ENCODE data around the gene SCARB1. TPM values are rescaled to one million over a fixed set of nuclear protein-coding genes. Genes with fewer than 3 reads are reported as not detected.

Gene SCARB1
- total RNA-seq, 2 donors from 2014 or later, result 16.5 to 18.9 TPM

- ATAC-seq (peak; percentile 36), DNase-seq (peak in 3 of 4 donors; percentile 49 to 56 (median 50))
- TF ChIP-seq POLR2A (IDR thresholded peaks at IDR 0.05), result no peak
- TF ChIP-seq, protein P1, sequence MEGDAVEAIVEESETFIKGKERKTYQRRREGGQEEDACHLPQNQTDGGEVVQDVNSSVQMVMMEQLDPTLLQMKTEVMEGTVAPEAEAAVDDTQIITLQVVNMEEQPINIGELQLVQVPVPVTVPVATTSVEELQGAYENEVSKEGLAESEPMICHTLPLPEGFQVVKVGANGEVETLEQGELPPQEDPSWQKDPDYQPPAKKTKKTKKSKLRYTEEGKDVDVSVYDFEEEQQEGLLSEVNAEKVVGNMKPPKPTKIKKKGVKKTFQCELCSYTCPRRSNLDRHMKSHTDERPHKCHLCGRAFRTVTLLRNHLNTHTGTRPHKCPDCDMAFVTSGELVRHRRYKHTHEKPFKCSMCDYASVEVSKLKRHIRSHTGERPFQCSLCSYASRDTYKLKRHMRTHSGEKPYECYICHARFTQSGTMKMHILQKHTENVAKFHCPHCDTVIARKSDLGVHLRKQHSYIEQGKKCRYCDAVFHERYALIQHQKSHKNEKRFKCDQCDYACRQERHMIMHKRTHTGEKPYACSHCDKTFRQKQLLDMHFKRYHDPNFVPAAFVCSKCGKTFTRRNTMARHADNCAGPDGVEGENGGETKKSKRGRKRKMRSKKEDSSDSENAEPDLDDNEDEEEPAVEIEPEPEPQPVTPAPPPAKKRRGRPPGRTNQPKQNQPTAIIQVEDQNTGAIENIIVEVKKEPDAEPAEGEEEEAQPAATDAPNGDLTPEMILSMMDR (IDR thresholded peaks at IDR 0.05), result no peak
- Histone ChIP-seq H3K36me3 (replicated peaks in 1 of 2; ENCODE audit: insufficient read depth in 1 of 2, low read depth in 2 of 2) (no peaks in the 10 kb centered on the region), H3K27ac (peak overlapping the region; percentile 37 to 74 (median 57)), H3K27me3 (no peaks in the 10 kb centered on the region), H3K4me3 (no peak overlapping the region), H3K9me3 (no peaks in the 10 kb centered on the region), H3K4me1 (peaks cover 47% of the 10 kb centered on the region)
- WGBS, 2 donors, result 59 to 72% methylated on average over 11 of the region's 11 CpGs
- intact Hi-C loops (cut with DNase I), result no loop called here
Measured at GRCh38 chr12:124753228-124753591, 110.5 kb downstream of the SCARB1 start.

DNA sequence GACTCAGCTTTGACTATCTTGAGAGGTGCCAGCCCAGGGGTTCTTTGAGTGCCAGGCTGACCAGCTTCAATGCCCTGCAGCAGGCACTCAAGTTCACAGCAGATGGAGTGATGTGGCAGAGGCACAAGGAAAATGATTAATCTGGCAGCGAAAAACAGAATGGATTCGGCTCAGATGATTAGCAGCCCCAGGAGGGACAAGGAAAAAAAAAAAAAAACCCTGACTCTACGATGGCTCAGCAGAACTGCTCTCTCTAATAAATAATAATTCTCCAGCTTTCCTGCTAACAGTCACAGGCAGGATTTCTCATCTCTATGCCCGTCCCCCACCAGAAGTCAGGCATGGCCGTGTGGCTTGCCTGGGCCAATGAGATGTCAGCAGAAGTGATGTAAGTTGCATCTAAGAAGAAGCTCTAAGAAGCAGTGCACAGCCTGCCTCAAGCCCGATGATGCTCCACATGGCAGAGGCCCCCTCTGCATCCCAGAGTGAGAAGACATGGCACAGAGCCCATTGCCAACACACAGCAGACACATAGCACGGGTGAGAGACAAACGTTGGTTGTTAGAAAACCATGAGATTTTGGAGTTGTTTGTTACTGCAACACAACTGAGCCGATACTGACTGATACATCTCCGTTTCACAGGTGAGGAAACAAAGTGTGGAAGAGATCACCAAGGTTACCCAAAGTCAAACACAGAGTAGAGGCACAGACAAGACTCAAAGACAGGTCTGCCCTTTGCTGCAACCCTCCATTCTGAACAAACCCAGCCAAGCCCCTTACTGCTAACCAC lies 111.0 kb downstream of the SCARB1 start:
- Histone ChIP-seq H3K27ac (peak overlapping the region; percentile 16 to 74 (median 54)), H3K36me3 (replicated peaks in 1 of 2; ENCODE audit: insufficient read depth in 1 of 2, low read depth in 2 of 2) (no peaks in the 10 kb centered on the region), H3K27me3 (no peaks in the 10 kb centered on the region), H3K4me3 (no peak overlapping the region), H3K4me1 (peaks cover 52% of the 10 kb centered on the region), H3K9me3 (no peaks in the 10 kb centered on the region)
- peak; percentile 28 for ATAC-seq
- intact Hi-C loops (cut with DNase I), result no loop called here
- 64 to 74% methylated on average over 10 of the region's 10 CpGs for WGBS, 2 donors
- no peak for DNase-seq
- TF ChIP-seq, protein P1 (IDR thresholded peaks at IDR 0.05), result no peak
- TF ChIP-seq POLR2A (IDR thresholded peaks at IDR 0.05), result no peak

DNA sequence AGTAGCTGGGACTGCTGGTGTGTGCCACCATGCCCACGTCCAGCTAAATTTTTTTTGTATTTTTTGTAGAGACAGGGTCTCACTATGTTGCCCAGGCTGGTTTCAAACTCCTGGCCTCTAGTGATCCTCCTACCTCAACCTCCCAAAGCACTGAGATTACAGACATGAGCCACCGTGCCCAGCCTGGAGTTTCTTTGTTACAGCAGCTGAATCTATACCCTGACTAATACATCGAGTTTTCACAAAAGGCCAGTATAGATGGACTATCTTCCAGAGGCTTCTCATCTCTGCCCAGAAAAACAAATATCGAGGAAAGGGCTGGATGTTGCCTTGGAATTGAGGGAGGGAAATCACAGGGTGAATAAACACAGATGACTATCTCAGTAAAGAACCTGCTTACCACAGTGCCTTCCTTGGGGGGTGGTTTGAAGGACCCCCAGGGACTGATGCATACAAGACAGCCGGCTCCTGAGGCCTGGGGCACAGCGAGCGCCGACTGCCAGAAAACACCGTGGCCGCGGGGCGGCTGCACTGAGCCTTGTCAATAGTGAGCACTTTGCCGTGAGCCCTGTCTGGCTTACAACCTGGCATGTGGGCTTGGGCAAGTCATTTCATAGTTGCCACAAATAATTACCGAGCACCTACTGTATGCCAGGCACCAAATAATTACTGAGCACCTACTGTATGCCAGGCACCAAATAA lies 111.9 kb downstream of the SCARB1 start:
- no peaks in the 10 kb centered on the region for H3K36me3 ChIP-seq (replicated peaks in 1 of 2; ENCODE audit: insufficient read depth in 1 of 2, low read depth in 2 of 2)
- no peak for TF ChIP-seq POLR2A (IDR thresholded peaks at IDR 0.05)
- TF ChIP-seq, protein P1 (IDR thresholded peaks at IDR 0.05), result no peak
- no peak for ATAC-seq
- DNase-seq, result no peak
- no peaks in the 10 kb centered on the region for H3K27me3 ChIP-seq
- H3K4me1 ChIP-seq, result peaks cover 59% of the 10 kb centered on the region
- intact Hi-C loops (cut with DNase I), result no loop called here
- H3K4me3 ChIP-seq, result no peak overlapping the region
- no peaks in the 10 kb centered on the region for H3K9me3 ChIP-seq
- H3K27ac ChIP-seq, result peak overlapping the region in 3 of 4 donors; percentile 37 to 74 (median 70)
- WGBS, 2 donors, result 89 to 90% methylated on average over 13 to 14 of the region's 14 CpGs

DNA sequence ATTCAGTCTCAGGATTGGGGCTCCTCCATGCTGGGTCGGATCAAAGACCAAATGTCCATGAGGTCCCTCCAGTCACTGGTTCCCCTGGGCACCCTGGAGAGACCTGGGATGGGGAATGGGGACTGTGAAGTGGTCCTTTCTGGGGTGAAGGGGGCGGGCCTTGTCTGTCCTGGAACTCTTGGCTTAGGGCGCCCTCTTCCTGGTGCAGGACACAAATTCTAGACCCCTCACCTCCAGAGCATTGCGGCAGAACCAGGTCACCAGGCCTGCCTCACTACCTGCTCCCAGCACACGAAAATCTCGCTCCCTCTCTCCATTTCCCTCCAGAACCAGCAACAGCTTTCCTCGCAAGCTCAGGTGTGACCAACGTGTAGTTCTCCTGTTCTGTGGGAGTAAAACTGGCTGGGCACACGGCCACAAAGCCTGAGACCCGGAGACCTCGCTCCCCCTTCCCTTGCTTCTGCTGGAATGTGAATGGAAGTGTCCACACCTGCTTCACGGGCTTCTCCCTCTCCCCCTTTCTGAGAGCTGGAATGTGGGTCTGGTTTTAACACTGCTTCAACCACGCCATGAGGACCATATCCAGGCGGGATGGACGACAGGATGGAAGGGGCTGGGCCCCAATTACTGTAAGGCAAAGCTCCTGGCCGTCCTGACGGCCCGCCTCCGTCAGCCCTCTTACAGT lies 112.7 kb downstream of the SCARB1 start:
- intact Hi-C loops (cut with DNase I), result no loop called here
- H3K27ac ChIP-seq, result peak overlapping the region in 3 of 4 donors; percentile 37 to 70 (median 51)
- peaks cover 68% of the 10 kb centered on the region for H3K4me1 ChIP-seq

More for the DNA sequence above, 112.7 kb downstream of the SCARB1 start:
- H3K27me3 ChIP-seq, result no peaks in the 10 kb centered on the region
- no peak for TF ChIP-seq POLR2A (IDR thresholded peaks at IDR 0.05)
- TF ChIP-seq, protein P1 (IDR thresholded peaks at IDR 0.05), result no peak
- H3K36me3 ChIP-seq (replicated peaks in 1 of 2; ENCODE audit: insufficient read depth in 1 of 2, low read depth in 2 of 2), result no peaks in the 10 kb centered on the region
- H3K9me3 ChIP-seq, result no peaks in the 10 kb centered on the region
- ATAC-seq, result no peak
- no peak for DNase-seq
- no peak overlapping the region for H3K4me3 ChIP-seq
- WGBS, 2 donors, result 68 to 81% methylated on average over 16 to 19 of the region's 19 CpGs

All from body of pancreas (tissue), 4 donors.